NCI-H2227 treated with DMSO at 0.1 percent for 48 hours (cell line): ENCODE results near the gene CCDC83.

Experiments
- DNase-seq: peaks from one replicate; lab custom pipeline; 2025; lab: John Stamatoyannopoulos, UW

CCDC83 gene

DNA sequence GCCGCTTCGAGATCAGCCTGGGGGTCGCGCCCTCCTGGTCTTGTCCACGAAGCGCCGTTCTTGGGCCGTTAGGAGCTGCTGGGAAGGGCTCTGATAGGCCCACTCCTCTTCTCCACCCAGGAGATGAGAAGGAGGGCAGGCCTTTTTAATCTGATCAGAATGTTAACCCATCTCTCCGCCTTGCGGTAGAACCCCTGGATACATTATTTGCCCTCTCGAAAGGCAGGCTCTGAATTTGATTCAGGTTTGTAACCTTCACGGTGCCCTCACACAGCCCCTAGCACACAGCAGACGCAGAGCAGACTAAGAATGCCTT is at the start of gene CCDC83:
TSS of gene CCDC83 (plus strand) at position 43 of the 316 bp plus-strand sequence. CDS start 9,741 bp downstream, outside the sequence.
- DNase-seq: peak; percentile 64

DNA sequence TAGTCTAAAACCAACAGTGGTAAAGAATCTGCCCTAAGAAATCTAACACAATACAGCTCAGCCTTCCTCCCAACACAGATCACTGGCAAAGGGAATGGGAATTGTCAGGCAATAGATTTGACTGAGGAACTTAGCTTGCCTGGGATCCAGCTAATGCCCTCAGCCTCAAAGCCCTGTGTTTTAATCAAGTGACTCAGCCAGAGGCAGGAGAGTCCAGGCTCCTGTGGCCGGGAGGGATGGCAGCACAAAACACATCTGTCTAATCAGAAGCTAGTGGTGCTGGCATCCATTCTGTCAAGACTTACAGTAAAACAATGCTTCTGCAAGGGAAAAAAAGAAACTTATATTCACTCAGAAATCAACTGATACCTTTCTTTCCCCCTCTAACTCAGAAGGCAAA is 49.8 kb upstream of the CCDC83 start:
- DNase-seq: no peak

GRCh38 chr11:85806016-85806415 is 49.2 kb upstream of the CCDC83 start:
- DNase-seq: no peak

- DNase-seq: no peak
Observed at GRCh38 chr11:85806876-85807275, 48.3 kb upstream of the CCDC83 start.

DNA sequence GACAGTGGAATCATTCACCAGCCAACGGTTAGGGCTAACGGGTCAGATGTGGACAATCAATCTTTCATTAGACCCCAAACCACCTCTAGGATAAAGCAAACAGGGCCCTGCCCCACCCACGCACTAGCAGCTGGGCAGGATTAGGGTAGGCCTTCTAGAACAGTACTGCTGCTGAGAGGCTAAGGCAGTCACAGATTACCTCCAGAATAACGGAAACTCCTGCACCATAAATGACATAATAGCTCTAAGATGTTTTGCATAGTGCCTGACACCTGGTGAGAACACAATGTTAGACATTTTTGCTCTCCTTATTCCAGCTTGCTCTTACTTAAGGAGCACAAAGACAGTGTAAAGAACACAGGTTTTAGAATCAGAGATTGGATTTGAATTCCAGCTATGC is 46.0 kb upstream of the CCDC83 start:
- DNase-seq: no peak

DNA sequence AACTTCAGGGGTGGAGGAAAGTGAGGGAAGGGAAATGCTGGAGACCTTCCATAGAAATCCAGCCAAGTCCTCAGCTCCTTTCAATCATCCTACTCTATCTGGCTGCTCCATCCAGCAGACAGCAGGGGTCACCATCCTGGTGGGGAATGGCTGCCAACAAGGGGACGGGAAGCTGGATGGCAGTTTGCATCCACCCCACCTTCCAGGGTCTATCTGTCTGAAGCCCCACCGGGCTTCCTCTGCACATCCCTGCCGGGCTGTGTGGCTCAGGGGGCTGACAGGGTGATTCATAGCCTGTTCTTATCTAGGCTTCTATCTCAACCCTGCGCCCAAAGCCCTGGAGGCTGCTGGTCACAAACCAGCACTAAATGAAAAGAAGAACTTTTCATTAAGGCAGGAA is 45.3 kb upstream of the CCDC83 start:
- DNase-seq: no peak

- no peak for DNase-seq
Observed at GRCh38 chr11:85810521-85810870, 44.7 kb upstream of the CCDC83 start.

DNA sequence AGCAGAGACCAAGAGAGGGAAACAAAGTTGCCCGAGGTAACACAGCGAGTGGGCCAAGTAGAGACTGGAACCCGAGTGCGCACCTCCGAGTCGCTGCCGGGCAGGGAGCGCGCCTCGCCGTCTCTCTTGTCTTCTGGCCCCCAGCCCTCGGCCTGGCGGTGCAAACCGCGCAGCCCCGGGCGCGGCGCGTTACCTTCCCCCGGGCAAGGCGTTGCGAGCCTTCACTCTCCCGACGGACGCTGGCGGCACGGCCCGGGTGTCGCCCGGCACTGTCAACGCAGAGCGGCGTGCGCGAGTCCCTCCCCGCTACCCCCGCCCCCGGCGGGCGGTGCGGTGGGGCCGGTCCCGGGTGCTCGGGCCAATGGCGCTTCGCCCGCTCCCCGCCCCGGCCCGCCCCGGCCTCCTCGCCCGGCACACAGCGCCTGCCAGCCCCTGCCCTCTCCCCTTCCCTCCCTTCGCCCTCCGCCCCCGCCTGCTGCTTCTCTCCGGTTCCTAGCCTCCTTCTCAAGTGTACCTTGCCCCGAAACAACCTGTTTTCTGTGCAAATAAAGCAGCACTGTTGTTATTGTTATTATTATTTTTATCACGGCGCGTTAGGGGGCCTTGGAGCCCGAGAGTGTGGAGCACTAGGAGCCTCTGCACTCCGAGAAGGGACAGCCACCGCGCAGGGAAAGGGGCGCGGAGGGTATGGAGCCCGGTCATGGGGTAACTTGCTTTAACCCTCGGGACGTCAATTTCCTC is 44.1 kb upstream of the CCDC83 start, which contains the start of gene SYTL2:
TSS of gene SYTL2 (minus strand) at position 271 of the 741 bp plus-strand sequence. CDS start 53,416 bp downstream, outside the sequence.
- peak; percentile 51 for DNase-seq

DNA sequence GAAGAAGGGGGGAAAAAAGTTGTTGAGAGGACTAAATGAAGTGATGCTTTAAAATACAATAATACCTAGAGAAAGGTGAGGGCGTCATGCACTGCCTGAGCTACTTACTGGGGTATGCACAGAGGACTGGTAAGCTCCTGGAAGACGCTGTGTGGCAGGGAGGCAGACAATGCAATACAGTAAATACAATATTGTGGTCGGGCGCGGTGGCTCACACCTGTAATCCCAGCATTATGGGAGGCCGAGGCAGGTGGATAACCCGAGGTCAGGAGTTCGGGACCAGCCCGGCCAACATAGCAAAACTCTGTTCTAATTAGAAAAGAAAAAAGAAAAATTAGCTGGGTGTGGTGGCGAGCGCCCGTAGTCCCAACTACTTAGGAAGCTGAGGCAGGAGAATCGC is 43.6 kb upstream of the CCDC83 start:
- DNase-seq: no peak

DNA sequence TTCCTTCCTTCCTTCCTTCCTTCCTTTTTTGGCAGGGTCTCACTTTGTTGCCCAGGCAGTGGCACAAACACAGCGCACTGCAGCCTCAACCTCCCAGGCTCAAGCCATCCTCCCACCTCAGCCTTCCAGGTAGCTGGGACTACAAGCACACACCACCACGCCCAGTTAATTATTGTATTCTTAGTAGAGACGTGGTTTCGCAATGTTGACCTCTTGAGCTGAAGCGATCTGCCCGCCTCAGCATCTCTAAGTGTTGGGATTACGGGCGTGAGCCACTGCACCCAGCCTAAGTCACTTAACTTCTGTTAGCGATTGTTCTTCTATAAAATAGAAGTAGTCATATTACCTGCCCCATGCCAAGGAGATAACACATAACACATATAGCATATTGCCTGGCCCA is 41.5 kb upstream of the CCDC83 start:
- peak; percentile 17 for DNase-seq

- DNase-seq: no peak
Observed at GRCh38 chr11:85815186-85815931, 39.8 kb upstream of the CCDC83 start.

DNA sequence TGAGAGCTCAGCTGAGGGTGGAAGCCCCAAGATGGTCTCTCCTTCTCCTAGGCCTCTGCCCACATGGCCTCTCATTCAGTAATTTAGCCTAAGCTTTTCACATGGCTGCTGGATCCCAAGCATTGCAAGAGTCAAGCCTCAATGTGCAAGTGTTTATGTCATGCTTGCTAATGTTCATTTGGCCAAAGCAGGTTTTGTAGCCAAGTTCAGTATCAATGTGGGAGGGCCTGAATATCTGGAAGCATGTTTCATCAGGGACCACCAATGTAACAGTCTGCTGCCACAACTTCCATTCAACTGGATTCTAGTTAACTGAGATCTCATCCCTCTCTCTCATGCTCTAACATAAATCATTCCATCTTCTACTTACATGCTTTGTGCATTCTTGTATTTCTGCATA is 35.7 kb upstream of the CCDC83 start:
- no peak for DNase-seq

DNA sequence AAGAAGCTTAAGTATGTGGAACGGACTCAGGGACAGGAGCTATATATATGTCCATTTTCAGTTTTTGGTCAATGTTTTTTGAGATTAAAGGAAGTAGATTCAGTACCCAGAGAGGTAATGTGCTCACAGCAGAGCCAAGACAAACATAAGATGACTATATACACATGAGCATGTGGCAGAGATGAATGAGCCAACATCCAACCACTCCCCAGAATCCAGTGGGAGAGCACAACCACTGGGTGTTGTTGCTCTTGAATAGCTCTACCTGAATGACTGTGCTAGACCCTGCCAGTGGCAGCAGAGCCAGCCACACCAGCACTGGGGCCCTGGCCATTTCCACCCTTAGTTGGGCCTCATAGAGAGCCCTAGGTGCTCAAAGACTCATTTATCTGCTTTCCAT is 33.5 kb upstream of the CCDC83 start:
- DNase-seq: no peak

DNA sequence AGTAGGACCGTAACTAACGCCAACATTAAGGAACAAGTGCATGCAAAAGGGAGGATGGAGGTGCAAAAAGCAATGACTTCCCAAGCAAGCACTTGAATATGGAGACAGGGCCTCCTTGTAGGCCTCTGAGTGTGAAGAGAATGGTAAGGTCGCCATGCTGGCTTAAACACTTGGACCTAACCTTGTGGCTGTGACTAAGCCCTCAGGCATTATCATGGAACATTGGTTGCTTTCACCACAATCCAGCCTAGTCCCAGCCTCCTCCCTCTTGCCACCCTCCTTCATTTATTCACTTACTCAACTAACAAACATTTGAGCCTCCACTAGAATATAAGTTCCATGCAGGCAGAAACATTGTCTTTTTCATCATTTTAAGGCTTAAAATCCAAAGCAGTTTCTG is 32.4 kb upstream of the CCDC83 start:
- no peak for DNase-seq

- DNase-seq: no peak
Observed at GRCh38 chr11:85823816-85824215, 31.4 kb upstream of the CCDC83 start.

DNA sequence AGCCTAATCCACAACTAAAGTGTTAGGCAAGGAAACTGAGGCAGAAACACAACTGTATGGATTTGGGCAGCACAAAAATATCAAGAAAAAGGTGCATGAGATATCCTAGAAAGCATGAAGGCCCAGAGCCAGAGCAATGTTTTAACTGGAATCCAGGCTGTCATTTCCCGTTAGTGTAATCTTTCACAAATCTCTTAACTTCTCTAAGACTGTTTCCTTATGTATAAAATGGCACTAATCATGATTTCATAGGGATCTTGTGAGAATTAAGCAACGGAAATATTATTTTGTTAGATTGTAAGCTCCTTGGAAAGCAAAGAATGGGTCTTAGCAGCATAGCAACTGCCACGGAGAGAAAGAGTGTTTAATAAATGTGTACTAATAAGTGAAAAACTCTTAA is 29.6 kb upstream of the CCDC83 start:
- no peak for DNase-seq

GRCh38 chr11:85826116-85826855 is 28.9 kb upstream of the CCDC83 start:
- no peak for DNase-seq

DNA sequence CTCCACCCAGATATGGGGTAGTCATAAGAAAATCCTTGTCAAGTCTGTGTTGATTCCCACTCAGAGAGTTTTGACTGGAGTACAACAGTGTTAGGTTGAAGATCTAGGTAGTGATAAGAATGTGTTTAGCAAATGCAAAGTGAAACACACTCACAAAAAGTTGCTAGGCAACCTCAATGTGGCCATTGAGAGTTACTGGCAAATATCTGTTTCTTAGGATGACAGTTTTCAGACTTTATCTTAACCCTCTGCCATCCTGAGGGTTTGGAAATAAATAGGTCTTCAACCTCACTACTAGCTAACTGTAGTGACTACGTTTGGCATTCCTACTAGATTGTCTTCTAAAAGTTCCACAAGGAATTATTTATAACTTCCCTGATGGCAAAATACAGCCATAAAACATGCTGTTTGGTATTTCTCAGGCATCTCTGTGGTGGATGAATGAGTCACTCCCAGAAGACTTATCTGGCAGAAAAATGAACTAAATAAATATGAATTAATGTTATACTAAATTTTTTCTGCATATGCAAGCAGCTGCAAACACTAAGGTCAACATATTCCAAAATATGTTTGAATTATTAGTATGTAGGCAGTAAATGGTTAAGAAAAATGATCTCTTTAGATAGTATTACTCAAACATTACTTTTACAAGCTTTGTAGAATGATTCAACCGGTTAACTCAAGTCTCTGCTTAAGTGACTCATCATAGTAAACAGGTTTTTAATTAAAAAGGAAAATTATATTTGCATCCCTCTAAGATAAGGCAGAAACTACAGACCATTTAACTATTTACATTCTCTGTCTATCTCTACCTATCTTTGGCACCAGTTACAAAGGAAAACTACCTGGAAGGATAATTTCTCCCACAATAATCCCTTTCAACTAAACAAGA is 27.2 kb upstream of the CCDC83 start:
- no peak for DNase-seq

GRCh38 chr11:85828640-85828978 is 26.6 kb upstream of the CCDC83 start:
- no peak for DNase-seq

DNA sequence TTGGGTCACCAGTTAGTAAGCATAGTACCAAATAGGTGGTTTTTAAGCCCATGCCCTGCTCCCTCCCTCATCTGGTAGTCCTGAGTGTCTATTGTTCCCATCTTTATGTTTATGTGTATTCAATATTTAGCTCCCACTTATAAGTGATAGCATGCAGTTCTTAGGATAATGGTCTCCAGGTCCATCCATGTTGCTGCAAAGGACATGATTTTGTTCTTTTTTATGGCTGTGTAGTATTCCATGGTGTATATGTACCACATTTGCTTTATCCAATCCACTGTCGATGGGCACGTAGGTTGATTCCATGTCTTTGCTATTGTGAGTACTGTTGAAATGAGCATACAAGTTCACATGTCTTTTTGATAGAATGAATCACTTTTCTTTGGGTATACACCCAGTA is 26.0 kb upstream of the CCDC83 start:
- DNase-seq: no peak

GRCh38 chr11:85831050-85831449 is 24.1 kb upstream of the CCDC83 start:
- DNase-seq: no peak

DNA sequence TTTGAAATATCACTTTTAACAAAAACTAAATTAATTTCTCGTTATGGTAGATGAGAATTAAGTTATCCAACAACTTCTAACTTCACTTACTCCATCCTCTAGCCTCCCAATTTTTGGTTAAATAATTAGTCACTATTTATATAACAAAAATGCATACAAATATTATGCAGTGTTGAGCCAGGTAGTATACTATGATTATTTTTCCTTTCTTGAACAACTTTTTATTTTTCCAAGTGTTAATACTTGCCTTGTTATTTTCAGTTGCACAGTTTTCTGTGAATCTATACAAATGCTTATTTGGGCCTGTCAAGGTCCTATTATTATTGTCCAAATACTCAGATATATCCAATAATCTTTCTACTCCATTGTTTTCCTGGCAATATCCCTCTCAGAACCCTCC is 19.9 kb upstream of the CCDC83 start:
- DNase-seq: no peak
